MM.1S (cell line): ENCODE results near the gene SPIN1.

Experiments
- DNase-seq: peaks from one replicate; pipeline ENCODE4 v3.0.0-alpha.2; 2015
- H2AFZ ChIP-seq: fragments of 300-600 bp; sonication (generic); 2 replicates; pipeline ENCODE4 v1.6.0; 2016; ENCODE audit warnings: antibody characterized with exemption, low read length
- H3F3A ChIP-seq: fragments of 300-600 bp; sonication (generic); 2 replicates; pipeline ENCODE4 v1.6.1; 2016; ENCODE audit warnings: mild to moderate bottlenecking, antibody characterized with exemption, low read length, moderate library complexity, mixed read lengths; ENCODE audit not compliant: insufficient read depth
- H3K27ac ChIP-seq: fragments of 300-600 bp; sonication (generic); 2 replicates; pipeline ENCODE4 v1.5.1; 2016; ENCODE audit warnings: mild to moderate bottlenecking, low read length
- H3K27me3 ChIP-seq: fragments of 300-600 bp; sonication (generic); replicated peaks from 2 replicates; pipeline ENCODE4 v1.6.0; 2016; ENCODE audit warnings: low read length; ENCODE audit not compliant: insufficient read depth
- H3K36me3 ChIP-seq: fragments of 300-600 bp; sonication (generic); replicated peaks from 2 replicates; pipeline ENCODE4 v1.6.1; 2016; ENCODE audit warnings: mild to moderate bottlenecking, low read length, mixed read lengths; ENCODE audit not compliant: insufficient read depth
- H3K4me1 ChIP-seq: fragments of 300-600 bp; sonication (generic); 2 replicates; pipeline ENCODE4 v1.6.1; 2016; ENCODE audit warnings: low read length, mixed read lengths
- H3K4me2 ChIP-seq: fragments of 300-600 bp; sonication (generic); 2 replicates; pipeline ENCODE4 v1.6.0; 2016; ENCODE audit warnings: low read depth, low read length
- H3K4me3 ChIP-seq: fragments of 300-600 bp; sonication (generic); 2 replicates; pipeline ENCODE4 v1.5.1; 2016; ENCODE audit warnings: low read length, mixed read lengths
- H3K79me2 ChIP-seq: fragments of 300-600 bp; sonication (generic); 2 replicates; pipeline ENCODE4 v1.6.1; 2016; ENCODE audit warnings: mixed run types, low read length, mixed read lengths
- H3K9ac ChIP-seq: fragments of 300-600 bp; sonication (generic); 2 replicates; pipeline ENCODE4 v1.6.1; 2016; ENCODE audit warnings: low read length, mixed read lengths
- H3K9me2 ChIP-seq: fragments of 300-600 bp; sonication (generic); replicated peaks from 2 replicates; pipeline ENCODE4 v1.6.1; 2016; ENCODE audit warnings: mild to moderate bottlenecking, low read length, mixed read lengths; ENCODE audit not compliant: insufficient read depth
- H3K9me3 ChIP-seq: fragments of 300-600 bp; sonication (generic); replicated peaks from 2 replicates; pipeline ENCODE4 v1.6.1; 2016; ENCODE audit warnings: mild to moderate bottlenecking, low read length, mixed read lengths; ENCODE audit not compliant: insufficient read depth
- H4K20me1 ChIP-seq: fragments of 300-600 bp; sonication (generic); 2 replicates; pipeline ENCODE4 v1.6.1; 2016; ENCODE audit warnings: mild to moderate bottlenecking, low read length, moderate library complexity, mixed read lengths; ENCODE audit not compliant: insufficient read depth
- CTCF ChIP-seq: fragments of 300-600 bp; sonication (generic); IDR thresholded peaks from 2 replicates; pipeline ENCODE4 v1.5.1; 2016; ENCODE audit warnings: antibody characterized with exemption, low read length, mixed read lengths
- EZH2 ChIP-seq: fragments of 300-600 bp; sonication (generic); optimal IDR thresholded peaks from 2 replicates; pipeline ENCODE3; 2017; ENCODE audit warnings: low read depth, mild to moderate bottlenecking, antibody characterized with exemption, low read length, mixed read lengths
- EZH2phosphoT487 ChIP-seq: fragments of 300-600 bp; sonication (generic); IDR thresholded peaks from 2 replicates; pipeline ENCODE4 v1.6.1; 2018; ENCODE audit warnings: antibody characterized with exemption, low read length

The SPIN1 gene

GRCh38 chr9:88399966-88400365, 11.7 kb downstream of the SPIN1 start:
- Histone ChIP-seq H3K4me1 (no peaks in the 10 kb centered on the region), H3K4me2 (no peak overlapping the region), H3K9ac (no peak overlapping the region), H3K27me3 (no peaks in the 10 kb centered on the region), H3K27ac (no peak overlapping the region), H4K20me1 (no peaks in the 10 kb centered on the region), H3K9me3 (no peaks in the 10 kb centered on the region), H3K4me3 (no peak overlapping the region), H3K36me3 (no peaks in the 10 kb centered on the region), H3F3A (no peaks in the 10 kb centered on the region), H2AFZ (no peak overlapping the region), H3K79me2 (peaks cover 95% of the 10 kb centered on the region), H3K9me2 (no peaks in the 10 kb centered on the region)
- no peak for DNase-seq
- TF ChIP-seq CTCF (no peak), EZH2 (no peak), EZH2phosphoT487 (no peak)

DNA sequence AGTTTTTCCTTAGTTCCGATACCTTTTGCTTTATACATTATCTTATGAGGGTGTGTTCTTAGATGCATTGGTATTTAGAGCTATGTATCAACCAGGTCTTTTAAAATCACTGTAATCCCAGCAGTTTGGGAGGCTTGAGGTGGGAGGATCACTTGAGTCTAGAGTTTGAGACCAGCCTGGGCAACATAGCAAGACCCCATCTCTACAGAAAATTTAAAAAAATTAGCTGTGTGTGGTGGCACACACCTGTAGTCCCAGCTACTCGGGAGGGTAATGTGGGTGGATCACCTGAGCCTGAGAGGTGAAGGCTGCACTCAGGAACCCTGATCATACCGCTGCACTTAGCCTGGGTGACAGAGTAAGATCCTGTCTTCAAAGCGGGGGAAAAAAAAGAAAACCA, 15.1 kb downstream of the SPIN1 start:
- no peak overlapping the region for H2AFZ ChIP-seq
- H3K79me2 ChIP-seq, result peaks cover 94% of the 10 kb centered on the region
- H3K9ac ChIP-seq, result no peak overlapping the region
- H3K4me3 ChIP-seq, result no peak overlapping the region
- no peaks in the 10 kb centered on the region for H4K20me1 ChIP-seq
- H3F3A ChIP-seq, result no peaks in the 10 kb centered on the region
- H3K27ac ChIP-seq, result no peak overlapping the region
- no peaks in the 10 kb centered on the region for H3K27me3 ChIP-seq
- H3K9me3 ChIP-seq, result no peaks in the 10 kb centered on the region
- no peaks in the 10 kb centered on the region for H3K36me3 ChIP-seq
- no peak for DNase-seq
- TF ChIP-seq EZH2 (no peak), EZH2phosphoT487 (no peak), CTCF (no peak)
- H3K4me2 ChIP-seq, result no peak overlapping the region
- H3K4me1 ChIP-seq, result no peaks in the 10 kb centered on the region
- no peaks in the 10 kb centered on the region for H3K9me2 ChIP-seq

- H3K27ac ChIP-seq, result no peak overlapping the region
- TF ChIP-seq CTCF (no peak), EZH2phosphoT487 (no peak), EZH2 (no peak)
- no peaks in the 10 kb centered on the region for H3K9me2 ChIP-seq
- H3K79me2 ChIP-seq, result peaks cover 91% of the 10 kb centered on the region
- H3K4me3 ChIP-seq, result no peak overlapping the region
- no peaks in the 10 kb centered on the region for H3K4me1 ChIP-seq
- H3K27me3 ChIP-seq, result no peaks in the 10 kb centered on the region
- DNase-seq, result no peak
- H3F3A ChIP-seq, result no peaks in the 10 kb centered on the region
- no peak overlapping the region for H2AFZ ChIP-seq
- no peaks in the 10 kb centered on the region for H4K20me1 ChIP-seq
- H3K9me3 ChIP-seq, result no peaks in the 10 kb centered on the region
- H3K4me2 ChIP-seq, result no peak overlapping the region
- H3K9ac ChIP-seq, result no peak overlapping the region
- H3K36me3 ChIP-seq, result no peaks in the 10 kb centered on the region
Observed at GRCh38 chr9:88406051-88406450, 17.8 kb downstream of the SPIN1 start.

DNA sequence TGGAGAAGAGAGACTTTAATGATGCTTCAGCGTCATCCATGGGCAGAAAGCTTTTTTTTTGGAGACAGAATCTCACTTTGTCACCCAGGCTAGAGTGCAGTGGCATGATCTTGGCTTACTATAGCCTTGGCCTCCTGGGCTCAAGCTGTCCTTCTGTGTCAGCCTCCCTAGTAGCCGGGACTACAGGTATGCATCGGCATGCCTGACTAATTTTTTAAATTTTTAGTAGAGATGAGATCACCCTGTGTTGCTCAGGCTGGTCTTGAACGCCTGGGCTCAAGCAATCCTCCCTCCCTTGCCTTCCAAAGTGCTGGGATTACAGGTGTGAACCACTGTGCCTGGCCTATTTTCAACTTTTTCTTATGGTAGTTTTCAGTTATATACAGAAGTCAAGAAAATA, 23.2 kb downstream of the SPIN1 start:
- no peaks in the 10 kb centered on the region for H3K4me1 ChIP-seq
- no peak overlapping the region for H2AFZ ChIP-seq
- H3K4me2 ChIP-seq, result no peak overlapping the region
- H3K36me3 ChIP-seq, result no peaks in the 10 kb centered on the region
- no peaks in the 10 kb centered on the region for H3K27me3 ChIP-seq
- TF ChIP-seq CTCF (no peak), EZH2phosphoT487 (no peak), EZH2 (no peak)
- no peak for DNase-seq
- no peaks in the 10 kb centered on the region for H4K20me1 ChIP-seq
- H3F3A ChIP-seq, result no peaks in the 10 kb centered on the region
- no peak overlapping the region for H3K27ac ChIP-seq
- no peak overlapping the region for H3K4me3 ChIP-seq
- no peak overlapping the region for H3K9ac ChIP-seq
- H3K9me3 ChIP-seq, result no peaks in the 10 kb centered on the region
- peaks cover 88% of the 10 kb centered on the region for H3K79me2 ChIP-seq
- no peaks in the 10 kb centered on the region for H3K9me2 ChIP-seq
